Neural cell (in vitro differentiated cells): Measurements from ENCODE around the gene CABP2. TPM values are rescaled to one million over a fixed set of nuclear protein-coding genes. Genes with fewer than 3 reads are reported as not detected.

Source experiments
- H2AFZ ChIP-seq: fragments of 200-600, 300-800 bp; sonication (generic), shearing (Covaris generic); 2 replicates; pipeline ENCODE4 v1.6.0; 2014; ENCODE audit warnings: low read depth, mild to moderate bottlenecking, antibody characterized with exemption, low read length, moderate library complexity
- H3F3A ChIP-seq: fragments of 200-600 bp; shearing (Covaris generic); 2 replicates; pipeline ENCODE4 v1.6.1; 2016; ENCODE audit warnings: mild to moderate bottlenecking, moderate library complexity, mixed read lengths, antibody characterized with exemption, low read length; ENCODE audit not compliant: insufficient read depth, poor library complexity, severe bottlenecking
- H3K27ac ChIP-seq: fragments of 200-600, 300-800 bp; sonication (generic), shearing (Covaris generic); 2 replicates; pipeline ENCODE4 v1.5.1; 2014; ENCODE audit warnings: mild to moderate bottlenecking, low read length, moderate library complexity
- H3K27me3 ChIP-seq: fragments of 300-800, 200-600 bp; sonication (generic), shearing (Covaris generic); 2 replicates; pipeline ENCODE4 v1.6.0; 2014; ENCODE audit warnings: mild to moderate bottlenecking, low read depth, low read length, moderate library complexity; ENCODE audit not compliant: insufficient read depth
- H3K36me3 ChIP-seq: fragments of 300-800, 200-600 bp; sonication (generic), shearing (Covaris generic); 2 replicates; pipeline ENCODE4 v1.5.1; 2014; ENCODE audit warnings: mild to moderate bottlenecking, antibody characterized with exemption, low read length, moderate library complexity; ENCODE audit not compliant: insufficient read depth
- H3K4me2 ChIP-seq: fragments of 300-800, 200-600 bp; sonication (generic), shearing (Covaris generic); 2 replicates; pipeline ENCODE4 v1.6.0; 2014; ENCODE audit warnings: mild to moderate bottlenecking, low read length
- H3K4me3 ChIP-seq: fragments of 300-800, 200-600 bp; sonication (generic), shearing (Covaris generic); 2 replicates; pipeline ENCODE4 v1.5.1; 2014; ENCODE audit warnings: mild to moderate bottlenecking, low read length, moderate library complexity
- H3K79me2 ChIP-seq: fragments of 200-600 bp; shearing (Covaris generic); replicated peaks from 2 replicates; pipeline ENCODE4 v1.6.0; 2014; ENCODE audit warnings: mild to moderate bottlenecking, low read length, moderate library complexity; ENCODE audit not compliant: insufficient read depth
- H3K9ac ChIP-seq: fragments of 300-800, 200-600 bp; sonication (generic), shearing (Covaris generic); 2 replicates; pipeline ENCODE4 v1.6.1; 2016; ENCODE audit warnings: mild to moderate bottlenecking, low read length, mixed read lengths
- H3K9me2 ChIP-seq: fragments of 200-600 bp; shearing (Covaris generic); 2 replicates; pipeline ENCODE4 v1.6.1; 2016; ENCODE audit warnings: mild to moderate bottlenecking, low read length, mixed read lengths; ENCODE audit not compliant: insufficient read depth
- H3K9me3 ChIP-seq: fragments of 200-600, 300-800 bp; sonication (generic), shearing (Covaris generic); 2 replicates; pipeline ENCODE4 v1.6.1; 2016; ENCODE audit warnings: mild to moderate bottlenecking, mixed run types, low read length, moderate library complexity, mixed read lengths
- H4K20me1 ChIP-seq: fragments of 200-600 bp; shearing (Covaris generic); 2 replicates; pipeline ENCODE4 v1.6.1; 2016; ENCODE audit warnings: mild to moderate bottlenecking, mixed run types; ENCODE audit not compliant: insufficient read depth
- EP300 ChIP-seq: fragments of 450-650 bp; conservative IDR thresholded peaks from 2 replicates; pipeline ENCODE4 v1.6.1; 2014; ENCODE audit warnings: antibody characterized with exemption, mild to moderate bottlenecking, moderate library complexity; ENCODE audit not compliant: poor library complexity, severe bottlenecking
- EZH2 ChIP-seq: fragments of 200-600, 300-800 bp; shearing (Covaris generic), sonication (generic); IDR thresholded peaks from 2 replicates; pipeline ENCODE4 v1.6.1; 2014; ENCODE audit warnings: antibody characterized with exemption, low read length, borderline replicate concordance, mild to moderate bottlenecking; ENCODE audit not compliant: insufficient read depth, poor library complexity, severe bottlenecking
- MXI1 ChIP-seq: fragments of 450-650 bp; conservative IDR thresholded peaks from 2 replicates; pipeline ENCODE4 v1.6.1; 2014; ENCODE audit warnings: antibody characterized with exemption, mild to moderate bottlenecking; ENCODE audit not compliant: poor library complexity, severe bottlenecking
- POLR2AphosphoS5 ChIP-seq: IDR thresholded peaks from 2 replicates; pipeline ENCODE4 v1.6.1; 2012
- RAD21 ChIP-seq: fragments of 450-650 bp; conservative IDR thresholded peaks from 2 replicates; pipeline ENCODE4 v1.6.1; 2014; ENCODE audit warnings: antibody characterized with exemption, mild to moderate bottlenecking, moderate library complexity
- SMC3 ChIP-seq: fragments of 450-650 bp; conservative IDR thresholded peaks from 2 replicates; pipeline ENCODE4 v1.6.1; 2014; ENCODE audit warnings: antibody characterized with exemption, mild to moderate bottlenecking, moderate library complexity; ENCODE audit not compliant: poor library complexity
- TAF1 ChIP-seq: IDR thresholded peaks from 2 replicates; pipeline ENCODE4 v1.6.1; 2012; ENCODE audit warnings: low read depth
- polyA plus RNA-seq: library from polyadenylated mRNA; depleted of rRNA; stranded (reverse); fragments of >200 nt; gene quantifications from 2 replicates; pipeline ENCODE4 v1.2.3, GENCODE V29; 2014
- TF ChIP-seq, protein P1 (sequence below): fragments of 450-650 bp; IDR thresholded peaks from 2 replicates; pipeline ENCODE4 v1.5.1; 2014; ENCODE audit warnings: antibody characterized with exemption, mild to moderate bottlenecking, moderate library complexity; ENCODE audit not compliant: poor library complexity, severe bottlenecking
- TF ChIP-seq, protein P2 (sequence below): IDR thresholded peaks from 2 replicates; pipeline ENCODE4 v1.6.1; 2012; ENCODE audit warnings: borderline replicate concordance

The CABP2 gene
- polyA plus RNA-seq, 1 donor from 2014 or later: not detected

DNA sequence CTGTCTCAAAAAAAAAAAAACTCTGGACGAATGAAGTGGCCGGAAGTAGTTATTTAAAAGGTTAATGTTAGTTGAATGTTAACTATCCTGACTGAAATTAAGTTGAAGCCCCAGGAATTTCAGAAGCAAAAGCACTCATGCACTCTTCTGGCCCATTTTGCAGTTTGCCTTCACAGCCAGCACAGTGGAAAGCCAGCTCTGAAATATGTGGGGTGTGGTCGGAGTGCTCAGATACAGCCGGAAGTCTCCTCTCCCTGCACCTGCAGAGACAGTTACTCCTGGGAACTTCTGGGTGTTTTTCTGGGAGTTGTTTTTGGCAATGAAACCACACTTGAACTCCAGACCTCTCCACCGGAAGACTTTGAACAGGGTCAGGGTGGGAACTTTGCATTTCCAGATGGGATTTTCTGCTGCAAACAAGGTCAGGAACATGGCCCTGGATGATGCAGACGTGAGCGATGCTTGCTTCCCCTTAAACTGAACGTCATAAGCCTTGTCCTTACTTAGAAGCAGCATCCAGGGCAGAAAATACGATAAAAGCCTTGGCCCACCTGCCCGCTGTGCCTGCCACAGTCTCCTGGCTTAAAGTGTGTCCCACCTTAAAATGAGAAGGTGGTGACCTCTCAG is 21.5 kb upstream of the CABP2 start:
- no peaks in the 10 kb centered on the region for H3K79me2 ChIP-seq
- no peaks in the 10 kb centered on the region for H3K36me3 ChIP-seq
- no peaks in the 10 kb centered on the region for H3F3A ChIP-seq
- TF ChIP-seq POLR2AphosphoS5 (no peak), MXI1 (no peak), TAF1 (no peak), SMC3 (no peak), EP300 (no peak)
- no peak overlapping the region for H3K9ac ChIP-seq
- H2AFZ ChIP-seq: no peak overlapping the region
- H3K9me3 ChIP-seq: no peaks in the 10 kb centered on the region
- H3K9me2 ChIP-seq: no peaks in the 10 kb centered on the region
- no peaks in the 10 kb centered on the region for H4K20me1 ChIP-seq
- H3K4me3 ChIP-seq: no peak overlapping the region
- H3K27me3 ChIP-seq: no peaks in the 10 kb centered on the region
- H3K27ac ChIP-seq: no peak overlapping the region
- no peak overlapping the region for H3K4me2 ChIP-seq

DNA sequence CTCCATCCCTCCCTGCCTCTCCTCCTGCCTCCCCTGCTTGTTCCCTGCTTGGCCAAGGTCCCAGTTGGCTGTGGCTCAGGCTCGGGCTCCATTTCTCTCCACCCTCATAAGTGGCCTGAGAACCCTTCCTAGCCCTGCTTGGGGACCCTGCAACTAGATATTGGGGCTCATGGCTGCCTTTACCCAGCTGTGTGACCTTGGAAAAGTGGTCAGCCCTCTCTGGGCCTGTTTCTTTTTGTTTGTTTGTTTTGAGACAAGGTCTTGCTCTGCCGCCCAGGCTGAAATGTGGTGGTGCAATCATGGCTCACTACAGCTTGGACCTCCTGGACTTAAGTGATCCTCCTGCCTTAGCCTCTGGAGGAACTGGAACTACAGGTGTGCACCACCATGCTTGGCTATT is 20.3 kb upstream of the CABP2 start:
- TF ChIP-seq TAF1 (no peak), RAD21 (no peak), EP300 (no peak), SMC3 (no peak), POLR2AphosphoS5 (no peak), MXI1 (no peak), EZH2 (no peak)
- TF ChIP-seq, protein P1, sequence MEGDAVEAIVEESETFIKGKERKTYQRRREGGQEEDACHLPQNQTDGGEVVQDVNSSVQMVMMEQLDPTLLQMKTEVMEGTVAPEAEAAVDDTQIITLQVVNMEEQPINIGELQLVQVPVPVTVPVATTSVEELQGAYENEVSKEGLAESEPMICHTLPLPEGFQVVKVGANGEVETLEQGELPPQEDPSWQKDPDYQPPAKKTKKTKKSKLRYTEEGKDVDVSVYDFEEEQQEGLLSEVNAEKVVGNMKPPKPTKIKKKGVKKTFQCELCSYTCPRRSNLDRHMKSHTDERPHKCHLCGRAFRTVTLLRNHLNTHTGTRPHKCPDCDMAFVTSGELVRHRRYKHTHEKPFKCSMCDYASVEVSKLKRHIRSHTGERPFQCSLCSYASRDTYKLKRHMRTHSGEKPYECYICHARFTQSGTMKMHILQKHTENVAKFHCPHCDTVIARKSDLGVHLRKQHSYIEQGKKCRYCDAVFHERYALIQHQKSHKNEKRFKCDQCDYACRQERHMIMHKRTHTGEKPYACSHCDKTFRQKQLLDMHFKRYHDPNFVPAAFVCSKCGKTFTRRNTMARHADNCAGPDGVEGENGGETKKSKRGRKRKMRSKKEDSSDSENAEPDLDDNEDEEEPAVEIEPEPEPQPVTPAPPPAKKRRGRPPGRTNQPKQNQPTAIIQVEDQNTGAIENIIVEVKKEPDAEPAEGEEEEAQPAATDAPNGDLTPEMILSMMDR: no peak
- TF ChIP-seq, protein P2, sequence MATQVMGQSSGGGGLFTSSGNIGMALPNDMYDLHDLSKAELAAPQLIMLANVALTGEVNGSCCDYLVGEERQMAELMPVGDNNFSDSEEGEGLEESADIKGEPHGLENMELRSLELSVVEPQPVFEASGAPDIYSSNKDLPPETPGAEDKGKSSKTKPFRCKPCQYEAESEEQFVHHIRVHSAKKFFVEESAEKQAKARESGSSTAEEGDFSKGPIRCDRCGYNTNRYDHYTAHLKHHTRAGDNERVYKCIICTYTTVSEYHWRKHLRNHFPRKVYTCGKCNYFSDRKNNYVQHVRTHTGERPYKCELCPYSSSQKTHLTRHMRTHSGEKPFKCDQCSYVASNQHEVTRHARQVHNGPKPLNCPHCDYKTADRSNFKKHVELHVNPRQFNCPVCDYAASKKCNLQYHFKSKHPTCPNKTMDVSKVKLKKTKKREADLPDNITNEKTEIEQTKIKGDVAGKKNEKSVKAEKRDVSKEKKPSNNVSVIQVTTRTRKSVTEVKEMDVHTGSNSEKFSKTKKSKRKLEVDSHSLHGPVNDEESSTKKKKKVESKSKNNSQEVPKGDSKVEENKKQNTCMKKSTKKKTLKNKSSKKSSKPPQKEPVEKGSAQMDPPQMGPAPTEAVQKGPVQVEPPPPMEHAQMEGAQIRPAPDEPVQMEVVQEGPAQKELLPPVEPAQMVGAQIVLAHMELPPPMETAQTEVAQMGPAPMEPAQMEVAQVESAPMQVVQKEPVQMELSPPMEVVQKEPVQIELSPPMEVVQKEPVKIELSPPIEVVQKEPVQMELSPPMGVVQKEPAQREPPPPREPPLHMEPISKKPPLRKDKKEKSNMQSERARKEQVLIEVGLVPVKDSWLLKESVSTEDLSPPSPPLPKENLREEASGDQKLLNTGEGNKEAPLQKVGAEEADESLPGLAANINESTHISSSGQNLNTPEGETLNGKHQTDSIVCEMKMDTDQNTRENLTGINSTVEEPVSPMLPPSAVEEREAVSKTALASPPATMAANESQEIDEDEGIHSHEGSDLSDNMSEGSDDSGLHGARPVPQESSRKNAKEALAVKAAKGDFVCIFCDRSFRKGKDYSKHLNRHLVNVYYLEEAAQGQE: no peak
- Histone ChIP-seq H4K20me1 (no peaks in the 10 kb centered on the region), H3K79me2 (no peaks in the 10 kb centered on the region), H3K9me2 (no peaks in the 10 kb centered on the region), H3K27ac (no peak overlapping the region), H3K36me3 (no peaks in the 10 kb centered on the region), H3K4me2 (no peak overlapping the region), H2AFZ (no peak overlapping the region), H3K9ac (no peak overlapping the region), H3K4me3 (no peak overlapping the region), H3K9me3 (no peaks in the 10 kb centered on the region), H3F3A (no peaks in the 10 kb centered on the region), H3K27me3 (no peaks in the 10 kb centered on the region)
